B cell (primary cell): Measurements from ENCODE around the gene LSM14B. TPM values are rescaled to one million over a fixed set of nuclear protein-coding genes. Genes with fewer than 3 reads are reported as not detected.

Source experiments
- ATAC-seq: fragments of 200-7000 bp; cut with Tn5 transposase; one replicate; pipeline ENCODE4 v1.10.0; 2021; ENCODE audit warnings: low read depth, mild to moderate bottlenecking, moderate number of reproducible peaks, moderate library complexity
- CTCF ChIA-PET: fragments of 350-600 bp; sonication (Branson Sonifier 250); formaldehyde crosslinking; loops from one replicate; lab custom pipeline; 2021; ENCODE audit warnings: antibody characterized with exemption, inconsistent platforms; lab: Charles Lee
- POLR2A ChIA-PET: fragments of 350-600 bp; sonication (Branson Sonifier 250); formaldehyde crosslinking; loops from one replicate; lab custom pipeline; 2021; ENCODE audit warnings: antibody characterized with exemption; lab: Charles Lee
- DNase-seq: peaks from one replicate; pipeline ENCODE4 v3.0.0; 2013
- H2AFZ ChIP-seq: 2 replicates; pipeline ENCODE4 v1.6.1; 2012; ENCODE audit warnings: mild to moderate bottlenecking, low read depth, low read length; ENCODE audit not compliant: insufficient read depth, poor library complexity, severe bottlenecking
- H3K27ac ChIP-seq, 2 donors: 1 replicate in 1 of 2; 2 replicates in 1 of 2; pipeline ENCODE4 v1.5.1; 2012 to 2013; ENCODE audit warnings: low read length in 2 of 2, mild to moderate bottlenecking in 2 of 2, moderate library complexity in 1 of 2
- H3K27me3 ChIP-seq, 4 experiments: fragments of 200-600 bp in 1 of 4; sonication (generic) in 1 of 4; replicated peaks in 1 of 4; 1 replicate in 2 of 4; 2 replicates in 2 of 4; pipeline versions ENCODE4 v1.6.1 to v1.7.0; 2013 to 2016; ENCODE audit warnings: low read length in 3 of 4, mild to moderate bottlenecking in 2 of 4, mixed read lengths in 1 of 4, moderate library complexity in 1 of 4; ENCODE audit not compliant: insufficient read depth in 4 of 4, control insufficient read depth in 3 of 4; ENCODE audit errors: control extremely low read depth in 1 of 4
- H3K36me3 ChIP-seq, 2 experiments: replicated peaks in 1 of 2; 1 replicate in 1 of 2; 2 replicates in 1 of 2; pipeline versions ENCODE4 v1.6.1 to v1.7.1; 2013; ENCODE audit warnings: low read length in 1 of 2; ENCODE audit not compliant: insufficient read depth in 2 of 2, control insufficient read depth in 1 of 2; ENCODE audit errors: control extremely low read depth in 1 of 2, extremely low read depth in 1 of 2
- H3K4me1 ChIP-seq, 2 donors: fragments of 200-600 bp in 1 of 2; sonication (generic) in 1 of 2; 1 replicate in 1 of 2; 2 replicates in 1 of 2; pipeline versions ENCODE4 v1.5.1 to v1.6.1; 2013 to 2017; ENCODE audit warnings: low read length in 2 of 2; ENCODE audit not compliant: control insufficient read depth in 2 of 2, insufficient read depth in 2 of 2
- H3K4me2 ChIP-seq: replicated peaks from 2 replicates; pipeline ENCODE3; 2012; ENCODE audit warnings: mild to moderate bottlenecking, low read depth, low read length; ENCODE audit not compliant: poor library complexity, severe bottlenecking
- H3K4me3 ChIP-seq, 5 experiments: fragments of 200-600 bp in 1 of 5; sonication (generic) in 1 of 5; 1 replicate in 3 of 5; 2 replicates in 2 of 5; pipeline versions ENCODE4 v1.5.1 to v1.7.0; 2011 to 2016; ENCODE audit warnings: low read length in 4 of 5, mild to moderate bottlenecking in 4 of 5, low read depth in 2 of 5, control low read depth in 1 of 5, moderate library complexity in 1 of 5; ENCODE audit not compliant: insufficient read depth in 1 of 5; ENCODE audit errors: control extremely low read depth in 1 of 5, extremely low read depth in 1 of 5
- H3K79me2 ChIP-seq: fragments of 200-600 bp; sonication (generic); one replicate; pipeline ENCODE4 v1.6.0; 2016; ENCODE audit warnings: low read length; ENCODE audit not compliant: control insufficient read depth, insufficient read depth
- H3K9ac ChIP-seq: fragments of 200-600 bp; sonication (generic); 2 replicates; pipeline ENCODE4 v1.6.1; 2017; ENCODE audit warnings: mild to moderate bottlenecking, low read length, moderate library complexity
- H3K9me3 ChIP-seq, 3 donors: one replicate each; pipeline versions ENCODE4 v1.6.1 to v1.7.1; 2013; ENCODE audit warnings: low read length in 2 of 3; ENCODE audit not compliant: control insufficient read depth in 2 of 3, insufficient read depth in 1 of 3; ENCODE audit errors: control extremely low read depth in 1 of 3
- H4K20me1 ChIP-seq: 2 replicates; pipeline ENCODE4 v1.6.0; 2012; ENCODE audit warnings: mild to moderate bottlenecking, low read length; ENCODE audit not compliant: insufficient read depth, control insufficient read depth, poor library complexity, severe bottlenecking
- H3K27ac Mint-ChIP-seq: one replicate; pipeline ENCODE4 v1.8.0; 2021; ENCODE audit warnings: mixed read lengths
- H3K27me3 Mint-ChIP-seq: one replicate; pipeline ENCODE4 v1.8.0; 2021; ENCODE audit warnings: mixed read lengths
- H3K4me1 Mint-ChIP-seq: one replicate; pipeline ENCODE4 v1.8.0; 2021; ENCODE audit warnings: mixed read lengths
- H3K4me3 Mint-ChIP-seq: one replicate; pipeline ENCODE4 v1.8.0; 2021; ENCODE audit warnings: mixed read lengths
- H3K9me3 Mint-ChIP-seq: one replicate; pipeline ENCODE4 v1.8.0; 2022; ENCODE audit warnings: mixed read lengths; ENCODE audit not compliant: insufficient read depth
- EZH2 ChIP-seq: IDR thresholded peaks from 2 replicates; pipeline ENCODE4 v1.6.1; 2012; ENCODE audit warnings: borderline replicate concordance, low read depth, mild to moderate bottlenecking, moderate library complexity, low read length; ENCODE audit not compliant: insufficient read depth, poor library complexity, severe bottlenecking
- WGBS: methylation state at CpG from one replicate; pipeline ENCODE4 v1.1.5; 2013; ENCODE audit warnings: missing lambda C conversion rate; ENCODE audit not compliant: insufficient coverage; 5-methylcytosine and 5-hydroxymethylcytosine counted together
- intact Hi-C: fragments of 100-400 bp; cut with micrococcal nuclease; formaldehyde crosslinking; loops from one replicate; pipeline ENCODE4 v1.10.0; 2022
- polyA plus RNA-seq: library from polyadenylated mRNA; depleted of rRNA; stranded (reverse); fragments of >200 nt; gene quantifications from 2 replicates; pipeline ENCODE4 v1.2.3, GENCODE V29; 2012
- total RNA-seq, 2 donors: library from RNA; stranded (reverse); fragments of 120-200 nt in 1 of 2; gene quantifications; 1 replicate in 1 of 2; 2 replicates in 1 of 2; pipeline versions ENCODE4 v1.2.3 to v1.2.4, GENCODE V29; 2013 to 2022
- TF ChIP-seq, protein P1 (sequence below): fragments of 200-600 bp; IDR thresholded peaks from one replicate; pipeline ENCODE4 v1.8.0; 2022; ENCODE audit warnings: antibody characterized with exemption, mild to moderate bottlenecking

Gene LSM14B
- total and polyA plus RNA-seq, 2 donors (not counting 1 experiment from before 2014, with no cell fraction given): 26.8 to 52.8 TPM

DNA sequence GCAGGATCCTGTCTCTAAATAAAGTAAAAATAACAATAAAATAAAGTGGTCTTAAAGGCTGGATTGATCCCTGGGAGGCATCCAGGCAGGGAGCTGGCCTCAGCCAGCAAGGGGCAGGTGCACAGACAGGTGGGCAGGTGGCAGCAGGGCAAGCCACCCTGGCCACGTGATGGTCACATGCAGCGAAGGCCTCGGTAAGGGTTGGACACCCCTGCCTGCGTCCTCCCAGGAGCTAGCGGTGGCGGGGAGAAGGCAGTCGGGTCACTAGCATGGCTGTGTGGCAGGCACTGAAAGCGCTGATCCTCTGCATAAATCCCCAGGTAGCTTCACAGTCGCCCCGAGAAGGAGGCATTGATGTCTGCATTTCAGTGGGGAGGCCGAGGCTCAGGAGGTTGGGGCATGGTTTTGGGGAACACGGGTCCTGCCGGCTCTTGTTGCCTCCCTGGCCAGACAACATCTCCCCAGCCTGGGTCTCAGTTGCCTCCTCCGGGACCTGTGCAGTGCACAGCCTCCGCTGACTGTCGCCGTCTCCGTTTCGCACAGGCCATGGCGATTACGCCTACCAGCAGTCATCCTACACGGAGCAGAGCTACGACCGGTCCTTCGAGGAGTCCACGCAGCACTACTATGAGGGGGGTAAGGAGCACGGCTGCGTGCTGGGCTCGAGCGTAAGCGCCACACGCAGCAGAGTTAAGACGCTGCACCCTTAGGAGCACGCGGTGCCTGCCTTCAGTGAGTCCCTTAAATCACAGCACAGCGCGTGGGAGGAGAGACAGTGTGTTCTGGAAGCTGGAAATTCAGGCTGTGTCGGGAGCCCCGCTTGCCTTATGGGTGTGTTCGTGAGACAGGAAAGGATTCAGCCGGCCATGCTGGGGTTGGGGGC, 42.8 kb downstream of the LSM14B start:
- Histone ChIP-seq H3K9ac (no peak overlapping the region), H3K79me2 (no peaks in the 10 kb centered on the region), H2AFZ (no peak overlapping the region), H3K36me3 (peaks cover 0 to 23% of the 10 kb centered on the region in 2 experiments), H3K27ac (no peak overlapping the region), H3K4me2 (no peak overlapping the region), H3K9me3 (no peaks in the 10 kb centered on the region), H4K20me1 (no peaks in the 10 kb centered on the region), H3K4me1 (no peaks in the 10 kb centered on the region), H3K27me3 (no peaks in the 10 kb centered on the region), H3K4me3 (no peak overlapping the region)
- ChIA-PET POLR2A (no interaction called here), CTCF (no interaction called here)
- no peak overlapping the region for H3K27ac Mint-ChIP-seq
- H3K4me3 Mint-ChIP-seq: no peak overlapping the region
- DNase-seq: no peak
- TF ChIP-seq EZH2: no peak
- TF ChIP-seq, protein P1, sequence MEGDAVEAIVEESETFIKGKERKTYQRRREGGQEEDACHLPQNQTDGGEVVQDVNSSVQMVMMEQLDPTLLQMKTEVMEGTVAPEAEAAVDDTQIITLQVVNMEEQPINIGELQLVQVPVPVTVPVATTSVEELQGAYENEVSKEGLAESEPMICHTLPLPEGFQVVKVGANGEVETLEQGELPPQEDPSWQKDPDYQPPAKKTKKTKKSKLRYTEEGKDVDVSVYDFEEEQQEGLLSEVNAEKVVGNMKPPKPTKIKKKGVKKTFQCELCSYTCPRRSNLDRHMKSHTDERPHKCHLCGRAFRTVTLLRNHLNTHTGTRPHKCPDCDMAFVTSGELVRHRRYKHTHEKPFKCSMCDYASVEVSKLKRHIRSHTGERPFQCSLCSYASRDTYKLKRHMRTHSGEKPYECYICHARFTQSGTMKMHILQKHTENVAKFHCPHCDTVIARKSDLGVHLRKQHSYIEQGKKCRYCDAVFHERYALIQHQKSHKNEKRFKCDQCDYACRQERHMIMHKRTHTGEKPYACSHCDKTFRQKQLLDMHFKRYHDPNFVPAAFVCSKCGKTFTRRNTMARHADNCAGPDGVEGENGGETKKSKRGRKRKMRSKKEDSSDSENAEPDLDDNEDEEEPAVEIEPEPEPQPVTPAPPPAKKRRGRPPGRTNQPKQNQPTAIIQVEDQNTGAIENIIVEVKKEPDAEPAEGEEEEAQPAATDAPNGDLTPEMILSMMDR: no peak
- no peak for ATAC-seq
- H3K9me3 Mint-ChIP-seq: no peaks in the 10 kb centered on the region
- WGBS: 99% methylated on average over 41 of the region's 41 CpGs
- H3K4me1 Mint-ChIP-seq: no peaks in the 10 kb centered on the region
- intact Hi-C loops: no loop called here
- no peaks in the 10 kb centered on the region for H3K27me3 Mint-ChIP-seq

DNA sequence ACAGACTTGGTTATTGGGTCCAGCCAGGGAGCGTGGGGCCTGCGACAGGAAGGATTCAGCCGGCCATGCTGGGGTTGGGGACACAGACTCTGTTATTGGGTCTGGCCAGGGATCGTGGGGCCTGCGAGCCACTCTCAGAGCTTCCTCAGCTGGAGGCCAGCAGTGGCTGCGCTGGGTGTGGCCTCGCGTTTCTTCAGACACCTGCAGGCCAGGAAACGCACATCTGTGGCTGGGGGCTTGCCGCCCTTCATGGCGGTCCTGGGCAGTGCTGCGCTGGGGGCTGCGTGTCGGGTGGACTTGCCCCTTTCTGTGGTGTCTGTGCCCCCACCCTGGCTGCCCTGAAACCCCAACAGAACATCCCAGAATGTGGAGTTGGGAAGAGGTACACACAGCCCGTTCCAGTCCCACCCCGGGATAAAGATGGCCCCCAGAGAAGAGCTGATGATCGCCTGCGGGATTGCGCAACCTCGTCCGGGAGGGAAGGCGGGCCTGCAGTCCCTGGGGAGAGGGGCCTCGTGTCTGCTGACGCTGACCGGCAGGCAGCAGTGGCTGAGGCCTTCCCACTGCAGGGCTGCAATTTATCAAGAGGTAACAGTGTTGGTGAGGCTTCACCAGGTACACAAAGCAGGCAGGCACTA, 43.6 kb downstream of the LSM14B start:
- Histone ChIP-seq H3K9me3 (no peaks in the 10 kb centered on the region), H3K27me3 (no peaks in the 10 kb centered on the region), H3K9ac (no peak overlapping the region), H4K20me1 (no peaks in the 10 kb centered on the region), H3K4me3 (no peak overlapping the region), H3K79me2 (no peaks in the 10 kb centered on the region), H3K4me1 (no peaks in the 10 kb centered on the region), H3K4me2 (no peak overlapping the region), H3K36me3 (peaks cover 0 to 23% of the 10 kb centered on the region in 2 experiments), H2AFZ (no peak overlapping the region), H3K27ac (no peak overlapping the region)
- Mint-ChIP-seq H3K9me3 (no peaks in the 10 kb centered on the region), H3K4me3 (no peak overlapping the region), H3K27me3 (no peaks in the 10 kb centered on the region), H3K27ac (no peak overlapping the region), H3K4me1 (no peaks in the 10 kb centered on the region)
- CTCF ChIA-PET: no interaction called here
- TF ChIP-seq EZH2: no peak
- TF ChIP-seq, protein P1: no peak
- DNase-seq: no peak
- intact Hi-C loops: no loop called here
- 97% methylated on average over 25 of the region's 25 CpGs for WGBS
- no peak for ATAC-seq
- POLR2A ChIA-PET: no interaction called here
